SKM-1 treated with dmso at 0.1 percent for 144 hours (cell line): ENCODE measurements around the gene BPIFB1.

Experiments used
- DNase-seq: peaks from one replicate; lab custom pipeline; 2025; ENCODE audit not compliant: unreplicated experiment; lab: John Stamatoyannopoulos, UW

BPIFB1 gene

GRCh38 chr20:33282991-33283555, at the start of gene BPIFB1:
Gene BPIFB1 (plus strand): TSS chr20:33283214. CDS start chr20:33286074, 2,860 bp downstream.
- no peak for DNase-seq

- no peak for DNase-seq
Observed at GRCh38 chr20:33234050-33234449, 49.0 kb upstream of the BPIFB1 start.

- no peak for DNase-seq
Observed at GRCh38 chr20:33235696-33236095, 47.3 kb upstream of the BPIFB1 start, which contains the start of gene BPIFA1. Gene BPIFA1 (plus strand): TSS chr20:33235996. CDS start chr20:33237712, 1,716 bp downstream.

- DNase-seq, result no peak
Observed at GRCh38 chr20:33236351-33236750, 46.7 kb upstream of the BPIFB1 start.

GRCh38 chr20:33237989-33238388, 45.0 kb upstream of the BPIFB1 start:
- no peak for DNase-seq

- DNase-seq, result no peak
Observed at GRCh38 chr20:33239418-33239817, 43.6 kb upstream of the BPIFB1 start.

- no peak for DNase-seq
Observed at GRCh38 chr20:33239979-33240736, 42.9 kb upstream of the BPIFB1 start.

GRCh38 chr20:33240923-33241322, 42.1 kb upstream of the BPIFB1 start:
- no peak for DNase-seq

GRCh38 chr20:33242319-33243100, 40.5 kb upstream of the BPIFB1 start:
- DNase-seq, result no peak

- DNase-seq, result no peak
Observed at GRCh38 chr20:33246077-33246476, 36.9 kb upstream of the BPIFB1 start.

- DNase-seq, result no peak
Observed at GRCh38 chr20:33249456-33249855, 33.6 kb upstream of the BPIFB1 start.

- no peak for DNase-seq
Observed at GRCh38 chr20:33250666-33251065, 32.3 kb upstream of the BPIFB1 start.

- no peak for DNase-seq
Observed at GRCh38 chr20:33251496-33251895, 31.5 kb upstream of the BPIFB1 start.

GRCh38 chr20:33252460-33252859, 30.6 kb upstream of the BPIFB1 start:
- DNase-seq, result no peak

- DNase-seq, result no peak
Observed at GRCh38 chr20:33255005-33255404, 28.0 kb upstream of the BPIFB1 start.

- no peak for DNase-seq
Observed at GRCh38 chr20:33257237-33257636, 25.8 kb upstream of the BPIFB1 start.

GRCh38 chr20:33259371-33259770, 23.6 kb upstream of the BPIFB1 start:
- no peak for DNase-seq

GRCh38 chr20:33261465-33261864, 21.5 kb upstream of the BPIFB1 start:
- DNase-seq, result no peak

GRCh38 chr20:33262658-33263065, 20.4 kb upstream of the BPIFB1 start:
- DNase-seq, result peak; percentile 30

- no peak for DNase-seq
Observed at GRCh38 chr20:33263784-33264183, 19.2 kb upstream of the BPIFB1 start.

- DNase-seq, result peak; percentile 7
Observed at GRCh38 chr20:33267701-33268100, 15.3 kb upstream of the BPIFB1 start.
